Glutamatergic neuron (in vitro differentiated cells): ENCODE measurements around the gene JAML. TPM values are rescaled to one million over a fixed set of nuclear protein-coding genes. Genes with fewer than 3 reads are reported as not detected.

Experiments
- DNase-seq: peaks from one replicate; pipeline ENCODE4 v3.0.0; 2022
- H3K27ac Mint-ChIP-seq: one replicate; pipeline ENCODE4 v1.8.0; 2020; ENCODE audit warnings: mild to moderate bottlenecking, mixed read lengths, inconsistent platforms; ENCODE audit not compliant: unreplicated experiment
- H3K27me3 Mint-ChIP-seq: one replicate; pipeline ENCODE4 v1.8.0; 2020; ENCODE audit warnings: mild to moderate bottlenecking, moderate library complexity, mixed read lengths, inconsistent platforms; ENCODE audit not compliant: unreplicated experiment
- H3K36me3 Mint-ChIP-seq: one replicate; pipeline ENCODE4 v1.8.0; 2020; ENCODE audit warnings: mild to moderate bottlenecking, mixed read lengths, inconsistent platforms; ENCODE audit not compliant: unreplicated experiment
- H3K4me1 Mint-ChIP-seq: one replicate; pipeline ENCODE4 v1.8.0; 2020; ENCODE audit warnings: mild to moderate bottlenecking, low read depth, mixed read lengths, inconsistent platforms; ENCODE audit not compliant: unreplicated experiment
- H3K4me3 Mint-ChIP-seq: one replicate; pipeline ENCODE4 v1.8.0; 2020; ENCODE audit warnings: mild to moderate bottlenecking, mixed read lengths, inconsistent platforms; ENCODE audit not compliant: unreplicated experiment
- H3K9me3 Mint-ChIP-seq: one replicate; pipeline ENCODE4 v1.8.0; 2020; ENCODE audit warnings: mild to moderate bottlenecking, moderate library complexity, mixed read lengths, inconsistent platforms; ENCODE audit not compliant: unreplicated experiment
- CTCF ChIP-seq: fragments of 200-600 bp; sonication (generic); IDR thresholded peaks from one replicate; pipeline ENCODE4 v1.5.0; 2021; ENCODE audit not compliant: partially characterized antibody, unreplicated experiment
- total RNA-seq: library from RNA; stranded (reverse); fragmentation: NEBNext Ultra II Directional; extraction: Animal tissue kit (Norgen Biotek cat#: 25700); gene quantifications from one replicate; pipeline ENCODE4 v1.2.1, GENCODE V29; 2021; ENCODE audit not compliant: unreplicated experiment

JAML gene
- total RNA-seq, 1 donor from 2014 or later: not detected

DNA sequence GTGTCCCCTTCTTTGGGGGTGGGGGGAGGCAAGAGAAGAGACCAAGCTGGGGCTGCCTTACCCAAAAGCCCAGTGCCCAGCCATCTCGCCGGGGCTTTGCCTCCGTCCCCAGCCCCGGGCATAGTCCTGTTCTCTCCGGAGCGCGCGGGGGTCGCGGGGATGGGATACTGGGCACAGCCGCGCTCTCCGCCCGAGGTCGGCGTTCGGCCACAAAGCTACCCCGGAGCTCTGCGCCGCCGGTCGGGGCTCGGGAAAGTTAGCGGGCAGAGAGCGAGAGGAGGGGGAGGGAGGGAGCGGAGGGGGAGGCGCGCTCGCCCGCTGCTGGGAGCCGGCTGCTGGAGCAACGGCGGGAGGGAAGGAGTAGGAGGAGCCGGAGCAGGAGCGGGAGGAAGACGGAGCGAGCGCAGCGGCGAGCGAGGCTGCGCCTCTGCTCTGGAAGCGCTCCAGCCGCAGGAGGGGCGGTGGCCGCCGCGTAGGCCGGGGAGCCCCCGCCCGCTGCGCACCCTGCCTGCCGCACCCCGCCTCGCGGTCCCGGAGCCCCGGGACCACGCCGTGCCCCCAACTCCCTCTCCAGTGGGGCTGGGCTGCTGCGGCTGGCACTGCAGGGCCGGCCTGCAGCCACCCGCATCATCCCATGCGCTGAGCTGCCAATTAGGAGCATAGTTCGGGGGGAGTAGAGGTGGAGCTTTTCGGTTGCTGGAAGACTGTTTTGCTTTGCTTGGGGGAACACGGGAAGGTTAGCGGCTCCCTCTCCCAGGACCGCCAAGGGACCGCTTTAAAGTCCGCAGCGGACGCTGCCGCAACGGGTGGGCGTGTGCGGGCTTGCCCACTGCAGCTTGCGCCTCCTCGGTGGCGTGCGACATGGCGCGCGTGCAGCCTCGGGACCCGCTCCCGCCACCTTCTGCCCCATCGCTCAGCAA is 72.0 kb downstream of the JAML start, which contains the start of gene SCN4B:
TSS of gene SCN4B (minus strand) at position 272 of the 920 bp plus-strand sequence. CDS start at position 122, 150 bp downstream.
- Mint-ChIP-seq H3K27me3 (peaks cover 23% of the 10 kb centered on the region), H3K9me3 (peaks cover 2% of the 10 kb centered on the region), H3K36me3 (no peaks in the 10 kb centered on the region), H3K4me3 (peak within 1 kb of the TSS; percentile 78), H3K27ac (no peak within 1 kb of the TSS), H3K4me1 (peaks cover 19% of the 10 kb centered on the region)
- TF ChIP-seq CTCF: no peak
- DNase-seq: peak; percentile 80

DNA sequence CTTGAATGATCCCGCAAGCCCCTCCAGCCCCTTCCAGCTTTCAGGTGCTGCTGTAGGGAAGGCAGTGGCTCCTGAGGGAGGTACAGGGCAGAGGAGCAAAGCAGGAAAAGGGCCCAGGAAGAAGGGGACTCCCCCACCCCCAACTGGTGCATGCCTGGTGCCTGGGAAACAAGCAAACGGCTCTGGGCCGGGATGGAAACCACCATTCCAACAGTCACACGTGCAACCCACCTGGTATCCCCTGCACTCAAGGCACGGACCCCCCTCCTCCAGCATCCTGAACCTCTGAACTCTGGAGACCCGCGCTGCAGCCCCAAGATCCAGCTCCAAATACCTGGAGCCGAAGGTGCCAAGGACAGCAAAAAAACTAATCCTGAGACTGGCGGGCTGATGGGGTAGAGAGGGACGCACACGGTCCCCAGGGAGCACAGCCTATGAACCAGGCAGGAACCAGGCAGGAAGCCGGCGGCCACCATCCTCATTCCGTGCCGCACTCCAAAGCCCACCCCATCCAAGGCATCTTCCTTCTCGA is 72.7 kb downstream of the JAML start:
- DNase-seq: no peak
- no peaks in the 10 kb centered on the region for H3K36me3 Mint-ChIP-seq

GRCh38 chr11:118151431-118151830 is 73.4 kb downstream of the JAML start:
- no peak for DNase-seq
- H3K36me3 Mint-ChIP-seq: no peaks in the 10 kb centered on the region
- no peak for TF ChIP-seq CTCF
- H3K4me3 Mint-ChIP-seq: no peak overlapping the region
- H3K9me3 Mint-ChIP-seq: peaks cover 3% of the 10 kb centered on the region
- H3K27me3 Mint-ChIP-seq: peaks cover 14% of the 10 kb centered on the region
- peaks cover 22% of the 10 kb centered on the region for H3K4me1 Mint-ChIP-seq
- no peak overlapping the region for H3K27ac Mint-ChIP-seq

More for the DNA sequence above, 72.7 kb downstream of the JAML start:
- Mint-ChIP-seq H3K4me1 (peaks cover 23% of the 10 kb centered on the region), H3K4me3 (peak overlapping the region; percentile 77), H3K9me3 (peaks cover 2% of the 10 kb centered on the region), H3K27ac (no peak overlapping the region), H3K27me3 (peaks cover 18% of the 10 kb centered on the region)
- TF ChIP-seq CTCF: no peak

GRCh38 chr11:118149493-118149892 is 75.3 kb downstream of the JAML start:
- H3K4me1 Mint-ChIP-seq: peaks cover 14% of the 10 kb centered on the region
- no peak overlapping the region for H3K27ac Mint-ChIP-seq
- no peak overlapping the region for H3K4me3 Mint-ChIP-seq
- no peak for TF ChIP-seq CTCF
- DNase-seq: no peak
- H3K27me3 Mint-ChIP-seq: peaks cover 13% of the 10 kb centered on the region
- H3K9me3 Mint-ChIP-seq: peaks cover 5% of the 10 kb centered on the region
- H3K36me3 Mint-ChIP-seq: no peaks in the 10 kb centered on the region

- H3K36me3 Mint-ChIP-seq: no peaks in the 10 kb centered on the region
- no peak for DNase-seq
- peaks cover 9% of the 10 kb centered on the region for H3K27me3 Mint-ChIP-seq
- no peak overlapping the region for H3K27ac Mint-ChIP-seq
- peaks cover 18% of the 10 kb centered on the region for H3K4me1 Mint-ChIP-seq
- peaks cover 5% of the 10 kb centered on the region for H3K9me3 Mint-ChIP-seq
- no peak overlapping the region for H3K4me3 Mint-ChIP-seq
- TF ChIP-seq CTCF: no peak
These were observed 76.0 kb downstream of the JAML start for GRCh38 chr11:118148856-118149255.
